IMR-90 (cell line): ENCODE measurements around the gene HOXA5.

Experiments
- MAFK ChIP-seq: IDR thresholded peaks from 2 replicates; pipeline ENCODE4 v1.6.1; 2012; ENCODE audit warnings: low read depth, low read length, improper control_type of control experiment
- MXI1 ChIP-seq: IDR thresholded peaks from 2 replicates; pipeline ENCODE4 v1.6.1; 2012; ENCODE audit warnings: low read depth, mild to moderate bottlenecking, low read length, moderate library complexity, borderline replicate concordance
- TF ChIP-seq, protein P1 (sequence below): conservative IDR thresholded peaks from 2 replicates; pipeline ENCODE4 v1.5.1; 2012; ENCODE audit warnings: mild to moderate bottlenecking, low read depth, low read length, improper control_type of control experiment
- TF ChIP-seq, protein P2 (sequence below): fragments of 150-350 bp; IDR thresholded peaks from 2 replicates; pipeline ENCODE4 v1.6.1; 2016; ENCODE audit warnings: low read depth, mild to moderate bottlenecking, low read length, moderate library complexity, borderline replicate concordance
- TF ChIP-seq, protein P3 (sequence below): fragments of 150-350 bp; IDR thresholded peaks from 2 replicates; pipeline ENCODE4 v1.6.1; 2017; ENCODE audit warnings: mild to moderate bottlenecking, antibody characterized with exemption, low read length, low read depth

DNA sequence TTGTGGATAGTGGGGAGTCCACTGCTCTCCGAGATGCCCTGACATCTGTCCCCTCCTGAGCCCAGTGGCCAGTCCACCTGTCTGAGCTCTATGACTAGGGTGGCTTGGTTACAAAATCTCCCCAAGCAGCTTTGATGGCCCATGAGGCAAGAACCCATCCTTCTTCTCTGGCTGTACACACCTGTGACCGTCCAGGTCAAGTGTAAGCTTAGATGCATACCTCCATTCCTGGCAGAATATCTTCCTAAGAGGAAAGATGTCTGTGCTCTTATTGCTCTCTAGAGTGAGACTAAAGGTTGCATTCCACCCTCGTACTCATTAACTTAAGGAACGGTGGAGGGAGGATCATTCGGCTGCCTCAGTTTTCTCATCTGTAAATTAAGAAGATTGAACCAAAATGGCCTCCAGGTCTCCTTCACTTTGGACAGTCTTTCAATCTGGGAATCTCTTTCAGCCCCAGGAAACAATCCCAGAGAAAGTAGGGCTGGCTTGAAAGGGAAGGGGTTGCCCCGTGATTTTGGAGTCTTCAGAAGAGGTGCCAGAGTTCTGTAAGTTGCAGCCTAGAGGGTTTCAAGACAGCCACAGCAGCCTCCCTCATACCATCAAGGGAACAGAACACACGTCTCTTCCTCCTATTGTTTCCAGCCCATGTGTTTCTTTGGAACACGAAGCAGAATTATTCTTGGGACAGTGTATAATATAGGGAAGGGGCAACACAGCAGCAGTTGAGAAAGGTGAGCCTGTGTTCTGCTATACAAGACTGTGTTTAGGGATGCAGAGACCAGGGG lies 18.4 kb downstream of the HOXA5 start:
- TF ChIP-seq, protein P1, sequence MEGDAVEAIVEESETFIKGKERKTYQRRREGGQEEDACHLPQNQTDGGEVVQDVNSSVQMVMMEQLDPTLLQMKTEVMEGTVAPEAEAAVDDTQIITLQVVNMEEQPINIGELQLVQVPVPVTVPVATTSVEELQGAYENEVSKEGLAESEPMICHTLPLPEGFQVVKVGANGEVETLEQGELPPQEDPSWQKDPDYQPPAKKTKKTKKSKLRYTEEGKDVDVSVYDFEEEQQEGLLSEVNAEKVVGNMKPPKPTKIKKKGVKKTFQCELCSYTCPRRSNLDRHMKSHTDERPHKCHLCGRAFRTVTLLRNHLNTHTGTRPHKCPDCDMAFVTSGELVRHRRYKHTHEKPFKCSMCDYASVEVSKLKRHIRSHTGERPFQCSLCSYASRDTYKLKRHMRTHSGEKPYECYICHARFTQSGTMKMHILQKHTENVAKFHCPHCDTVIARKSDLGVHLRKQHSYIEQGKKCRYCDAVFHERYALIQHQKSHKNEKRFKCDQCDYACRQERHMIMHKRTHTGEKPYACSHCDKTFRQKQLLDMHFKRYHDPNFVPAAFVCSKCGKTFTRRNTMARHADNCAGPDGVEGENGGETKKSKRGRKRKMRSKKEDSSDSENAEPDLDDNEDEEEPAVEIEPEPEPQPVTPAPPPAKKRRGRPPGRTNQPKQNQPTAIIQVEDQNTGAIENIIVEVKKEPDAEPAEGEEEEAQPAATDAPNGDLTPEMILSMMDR: no peak
- TF ChIP-seq, protein P2, sequence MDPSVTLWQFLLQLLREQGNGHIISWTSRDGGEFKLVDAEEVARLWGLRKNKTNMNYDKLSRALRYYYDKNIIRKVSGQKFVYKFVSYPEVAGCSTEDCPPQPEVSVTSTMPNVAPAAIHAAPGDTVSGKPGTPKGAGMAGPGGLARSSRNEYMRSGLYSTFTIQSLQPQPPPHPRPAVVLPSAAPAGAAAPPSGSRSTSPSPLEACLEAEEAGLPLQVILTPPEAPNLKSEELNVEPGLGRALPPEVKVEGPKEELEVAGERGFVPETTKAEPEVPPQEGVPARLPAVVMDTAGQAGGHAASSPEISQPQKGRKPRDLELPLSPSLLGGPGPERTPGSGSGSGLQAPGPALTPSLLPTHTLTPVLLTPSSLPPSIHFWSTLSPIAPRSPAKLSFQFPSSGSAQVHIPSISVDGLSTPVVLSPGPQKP: no peak
- TF ChIP-seq, protein P3, sequence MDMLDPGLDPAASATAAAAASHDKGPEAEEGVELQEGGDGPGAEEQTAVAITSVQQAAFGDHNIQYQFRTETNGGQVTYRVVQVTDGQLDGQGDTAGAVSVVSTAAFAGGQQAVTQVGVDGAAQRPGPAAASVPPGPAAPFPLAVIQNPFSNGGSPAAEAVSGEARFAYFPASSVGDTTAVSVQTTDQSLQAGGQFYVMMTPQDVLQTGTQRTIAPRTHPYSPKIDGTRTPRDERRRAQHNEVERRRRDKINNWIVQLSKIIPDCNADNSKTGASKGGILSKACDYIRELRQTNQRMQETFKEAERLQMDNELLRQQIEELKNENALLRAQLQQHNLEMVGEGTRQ: no peak
- TF ChIP-seq MXI1 (no peak), MAFK (no peak)
